Loucy (cell line): ENCODE measurements around the gene ODAD3.

Experiments
- EZH2phosphoT487 ChIP-seq: fragments of 200-600 bp; IDR thresholded peaks from 2 replicates; pipeline ENCODE4 v1.6.1; 2018; ENCODE audit warnings: antibody characterized with exemption, mild to moderate bottlenecking, moderate library complexity, borderline replicate concordance
- TF ChIP-seq, protein P1 (sequence below): fragments of 200-600 bp; sonication (generic); conservative IDR thresholded peaks from 2 replicates; pipeline ENCODE4 v1.5.1; 2014; ENCODE audit warnings: mild to moderate bottlenecking, antibody characterized with exemption, low read length

- TF ChIP-seq, protein P1, sequence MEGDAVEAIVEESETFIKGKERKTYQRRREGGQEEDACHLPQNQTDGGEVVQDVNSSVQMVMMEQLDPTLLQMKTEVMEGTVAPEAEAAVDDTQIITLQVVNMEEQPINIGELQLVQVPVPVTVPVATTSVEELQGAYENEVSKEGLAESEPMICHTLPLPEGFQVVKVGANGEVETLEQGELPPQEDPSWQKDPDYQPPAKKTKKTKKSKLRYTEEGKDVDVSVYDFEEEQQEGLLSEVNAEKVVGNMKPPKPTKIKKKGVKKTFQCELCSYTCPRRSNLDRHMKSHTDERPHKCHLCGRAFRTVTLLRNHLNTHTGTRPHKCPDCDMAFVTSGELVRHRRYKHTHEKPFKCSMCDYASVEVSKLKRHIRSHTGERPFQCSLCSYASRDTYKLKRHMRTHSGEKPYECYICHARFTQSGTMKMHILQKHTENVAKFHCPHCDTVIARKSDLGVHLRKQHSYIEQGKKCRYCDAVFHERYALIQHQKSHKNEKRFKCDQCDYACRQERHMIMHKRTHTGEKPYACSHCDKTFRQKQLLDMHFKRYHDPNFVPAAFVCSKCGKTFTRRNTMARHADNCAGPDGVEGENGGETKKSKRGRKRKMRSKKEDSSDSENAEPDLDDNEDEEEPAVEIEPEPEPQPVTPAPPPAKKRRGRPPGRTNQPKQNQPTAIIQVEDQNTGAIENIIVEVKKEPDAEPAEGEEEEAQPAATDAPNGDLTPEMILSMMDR: no peak
- TF ChIP-seq EZH2phosphoT487: no peak
These were observed 9.1 kb upstream of the ODAD3 start for GRCh38 chr19:11444059-11444458.
